ENCODE results near the gene FAM83B.
"Not testable (repeated sequence)": the region's sequence is repeated elsewhere in the genome, so short reads cannot be mapped to it uniquely, and the experiment has no call there.

Gene FAM83B

GRCh38 chr6:54846243-54846856 lies at the start of gene FAM83B:
TSS of gene FAM83B (plus strand) at chr6:54846771. CDS start at chr6:54870247, 23,476 bp downstream.
- Histone ChIP-seq H3K4me1 (ENCODE audit: control insufficient read depth in 1 of 2, insufficient read depth in 1 of 2, low read depth in 1 of 2, low read length in 1 of 2) (no peaks in the 10 kb centered on the region), H3K27me3 (peaks cover 50% of the 10 kb centered on the region), H3K27ac (no peak within 1 kb of the TSS), H3K36me3 (no peaks in the 10 kb centered on the region), H3K9me3 (no peaks in the 10 kb centered on the region), H3K4me3 (ENCODE audit: low read depth in 1 of 2, low read length in 1 of 2) (no peak within 1 kb of the TSS)
- TF ChIP-seq CTCF (IDR thresholded peaks at IDR 0.05), result no peak

- H3K27me3 ChIP-seq; H3K9me3 ChIP-seq; H3K4me3 ChIP-seq (ENCODE audit: low read depth in 1 of 2, low read length in 1 of 2); H3K36me3 ChIP-seq; H3K27ac ChIP-seq; H3K4me1 ChIP-seq (ENCODE audit: control insufficient read depth in 1 of 2, insufficient read depth in 1 of 2, low read depth in 1 of 2, low read length in 1 of 2): not testable (repeated sequence)
These were observed 49.7 kb upstream of the FAM83B start for GRCh38 chr6:54796918-54797317.

- TF ChIP-seq CTCF (IDR thresholded peaks at IDR 0.05), result no peak
- Histone ChIP-seq H3K36me3 (no peaks in the 10 kb centered on the region), H3K9me3 (no peaks in the 10 kb centered on the region), H3K27ac (no peak overlapping the region), H3K4me1 (ENCODE audit: control insufficient read depth in 1 of 2, insufficient read depth in 1 of 2, low read depth in 1 of 2, low read length in 1 of 2) (no peaks in the 10 kb centered on the region), H3K4me3 (ENCODE audit: low read depth in 1 of 2, low read length in 1 of 2) (no peak overlapping the region), H3K27me3 (no peaks in the 10 kb centered on the region)
These were observed 46.4 kb upstream of the FAM83B start for GRCh38 chr6:54800050-54800600.

GRCh38 chr6:54801244-54801643 lies 45.3 kb upstream of the FAM83B start:
- H3K4me1 ChIP-seq (ENCODE audit: control insufficient read depth in 1 of 2, insufficient read depth in 1 of 2, low read depth in 1 of 2, low read length in 1 of 2), result no peaks in the 10 kb centered on the region
- no peaks in the 10 kb centered on the region for H3K27me3 ChIP-seq
- no peak overlapping the region for H3K4me3 ChIP-seq (ENCODE audit: low read depth in 1 of 2, low read length in 1 of 2)
- TF ChIP-seq CTCF (IDR thresholded peaks at IDR 0.05), result no peak
- no peak overlapping the region for H3K27ac ChIP-seq
- no peaks in the 10 kb centered on the region for H3K9me3 ChIP-seq
- no peaks in the 10 kb centered on the region for H3K36me3 ChIP-seq

- Histone ChIP-seq H3K27ac (no peak overlapping the region), H3K36me3 (no peaks in the 10 kb centered on the region), H3K9me3 (no peaks in the 10 kb centered on the region), H3K4me1 (ENCODE audit: control insufficient read depth in 1 of 2, insufficient read depth in 1 of 2, low read depth in 1 of 2, low read length in 1 of 2) (no peaks in the 10 kb centered on the region), H3K27me3 (no peaks in the 10 kb centered on the region), H3K4me3 (ENCODE audit: low read depth in 1 of 2, low read length in 1 of 2) (no peak overlapping the region)
- no peak for TF ChIP-seq CTCF (IDR thresholded peaks at IDR 0.05)
These were observed 44.9 kb upstream of the FAM83B start for GRCh38 chr6:54801669-54802068.

- Histone ChIP-seq H3K4me3 (ENCODE audit: low read depth in 1 of 2, low read length in 1 of 2) (no peak overlapping the region), H3K27me3 (no peaks in the 10 kb centered on the region), H3K27ac (no peak overlapping the region), H3K9me3 (no peaks in the 10 kb centered on the region), H3K4me1 (ENCODE audit: control insufficient read depth in 1 of 2, insufficient read depth in 1 of 2, low read depth in 1 of 2, low read length in 1 of 2) (no peaks in the 10 kb centered on the region), H3K36me3 (no peaks in the 10 kb centered on the region)
- no peak for TF ChIP-seq CTCF (IDR thresholded peaks at IDR 0.05)
These were observed 43.6 kb upstream of the FAM83B start for GRCh38 chr6:54802775-54803634.
